22Rv1 (cell line): Measurements from ENCODE around the gene DTNA.

Experiments used
- H3K27ac ChIP-seq: fragments of 450-650 bp; 2 replicates; pipeline ENCODE4 v1.5.1; 2017
- ZFX ChIP-seq: fragments of 450-650 bp; IDR thresholded peaks from 2 replicates; pipeline ENCODE4 v1.6.1; 2017; ENCODE audit warnings: antibody characterized with exemption, borderline replicate concordance
- TF ChIP-seq, protein P1 (sequence below): fragments of 450-650 bp; IDR thresholded peaks from 2 replicates; pipeline ENCODE4 v1.5.1; 2017; ENCODE audit warnings: mild to moderate bottlenecking

The DTNA gene

DNA sequence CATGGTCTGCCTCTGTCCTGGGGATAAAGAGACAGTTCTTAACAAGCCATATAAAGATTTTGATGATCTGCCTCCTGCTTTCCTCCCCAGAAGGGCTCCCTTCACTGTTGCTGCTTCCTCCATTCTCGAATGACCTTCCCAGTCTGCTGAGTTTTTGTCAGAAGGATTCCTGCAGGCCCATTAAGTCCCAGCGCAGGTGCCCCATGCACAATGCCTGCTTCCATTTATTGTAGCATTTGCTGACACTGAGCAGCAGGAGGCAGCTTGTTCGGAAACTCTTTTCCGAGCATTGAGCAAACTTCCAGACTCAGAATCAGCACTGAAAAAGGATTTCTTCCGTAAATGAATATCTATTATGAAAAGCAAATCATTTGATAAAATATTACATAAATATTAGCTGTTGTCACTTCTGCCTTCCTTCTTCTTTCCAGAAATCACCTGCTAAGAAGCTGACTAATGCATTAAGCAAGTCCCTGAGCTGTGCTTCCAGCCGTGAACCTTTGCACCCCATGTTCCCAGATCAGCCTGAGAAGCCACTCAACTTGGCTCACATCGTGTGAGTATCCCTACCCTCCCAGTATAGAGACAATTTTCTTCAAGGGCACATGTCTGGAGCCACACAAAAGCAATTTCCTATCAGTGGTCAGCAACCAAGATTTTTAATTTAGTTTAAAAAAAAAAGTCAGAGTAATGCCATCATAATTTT is 110.4 kb downstream of the DTNA start:
- H3K27ac ChIP-seq = no peak overlapping the region
- TF ChIP-seq, protein P1, sequence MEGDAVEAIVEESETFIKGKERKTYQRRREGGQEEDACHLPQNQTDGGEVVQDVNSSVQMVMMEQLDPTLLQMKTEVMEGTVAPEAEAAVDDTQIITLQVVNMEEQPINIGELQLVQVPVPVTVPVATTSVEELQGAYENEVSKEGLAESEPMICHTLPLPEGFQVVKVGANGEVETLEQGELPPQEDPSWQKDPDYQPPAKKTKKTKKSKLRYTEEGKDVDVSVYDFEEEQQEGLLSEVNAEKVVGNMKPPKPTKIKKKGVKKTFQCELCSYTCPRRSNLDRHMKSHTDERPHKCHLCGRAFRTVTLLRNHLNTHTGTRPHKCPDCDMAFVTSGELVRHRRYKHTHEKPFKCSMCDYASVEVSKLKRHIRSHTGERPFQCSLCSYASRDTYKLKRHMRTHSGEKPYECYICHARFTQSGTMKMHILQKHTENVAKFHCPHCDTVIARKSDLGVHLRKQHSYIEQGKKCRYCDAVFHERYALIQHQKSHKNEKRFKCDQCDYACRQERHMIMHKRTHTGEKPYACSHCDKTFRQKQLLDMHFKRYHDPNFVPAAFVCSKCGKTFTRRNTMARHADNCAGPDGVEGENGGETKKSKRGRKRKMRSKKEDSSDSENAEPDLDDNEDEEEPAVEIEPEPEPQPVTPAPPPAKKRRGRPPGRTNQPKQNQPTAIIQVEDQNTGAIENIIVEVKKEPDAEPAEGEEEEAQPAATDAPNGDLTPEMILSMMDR = no peak
- no peak for TF ChIP-seq ZFX

DNA sequence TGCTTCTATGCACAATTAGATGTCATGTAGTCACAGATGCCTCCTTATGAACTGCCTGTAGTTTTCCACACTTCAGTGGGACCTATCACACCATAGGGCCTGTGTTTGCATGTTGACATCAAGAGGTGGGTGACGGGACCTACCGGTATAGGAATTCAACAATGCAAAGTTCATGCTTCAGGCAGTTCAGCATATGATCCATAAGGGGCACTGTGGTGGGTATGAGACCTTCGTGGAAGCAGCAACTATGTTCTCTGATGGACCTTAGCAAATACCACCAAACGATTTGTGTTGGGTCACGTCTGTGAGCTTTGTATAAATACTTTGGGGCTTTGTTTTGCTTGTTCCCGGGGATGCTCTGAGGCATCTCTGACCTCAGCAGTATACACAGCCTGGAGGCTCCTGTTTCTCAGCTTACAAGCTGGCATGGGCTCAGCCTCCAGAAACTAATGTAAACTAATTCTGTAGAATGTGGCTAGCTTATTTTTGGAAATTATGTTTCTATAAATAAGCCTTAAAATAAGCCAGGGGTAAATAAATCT is 111.6 kb downstream of the DTNA start:
- H3K27ac ChIP-seq = no peak overlapping the region
- no peak for TF ChIP-seq ZFX
- TF ChIP-seq, protein P1 = no peak; the same call in 1 of the 2 replicates

DNA sequence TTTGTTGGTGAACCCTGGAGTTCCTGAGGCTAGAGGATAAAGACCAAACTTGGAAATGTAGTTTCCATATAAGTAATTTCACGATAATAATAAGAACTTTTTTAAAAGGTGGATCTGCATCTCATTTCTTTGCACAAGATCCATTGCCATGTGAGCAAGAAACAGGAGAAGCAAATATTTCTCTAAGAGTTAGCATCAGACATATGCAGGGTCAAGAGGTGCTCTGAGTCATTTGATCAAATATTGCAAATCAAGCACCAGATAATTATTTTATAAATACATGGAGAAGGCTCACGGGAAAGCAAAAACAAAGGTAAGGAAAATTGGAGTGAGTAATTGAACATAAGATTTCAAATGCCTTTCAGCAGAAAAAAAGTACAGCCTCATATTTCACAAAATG is 118.0 kb downstream of the DTNA start:
- TF ChIP-seq ZFX = no peak
- TF ChIP-seq, protein P1 = no peak

DNA sequence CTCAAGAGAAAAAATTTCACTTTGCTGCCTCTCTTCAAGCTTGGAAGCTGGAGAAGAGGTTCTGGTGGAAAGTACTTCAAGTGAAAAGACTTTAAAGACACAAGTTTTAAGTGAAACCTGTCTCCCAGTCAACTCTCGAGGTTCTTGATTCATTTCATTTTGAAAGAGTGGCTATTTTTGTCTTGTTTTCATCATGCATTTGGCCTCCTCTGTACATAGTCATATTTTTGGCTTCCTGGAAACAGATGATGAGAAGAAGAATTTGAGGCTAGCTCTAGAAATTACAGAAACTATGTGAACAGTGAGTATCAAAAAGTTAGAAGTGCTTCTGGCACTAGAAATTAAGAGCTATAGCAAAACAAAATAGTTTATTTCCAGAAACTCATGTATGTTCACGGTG is 124.8 kb downstream of the DTNA start:
- TF ChIP-seq ZFX = no peak
- TF ChIP-seq, protein P1 = no peak
- no peak overlapping the region for H3K27ac ChIP-seq

More for the DNA sequence above, 118.0 kb downstream of the DTNA start:
- no peak overlapping the region for H3K27ac ChIP-seq

DNA sequence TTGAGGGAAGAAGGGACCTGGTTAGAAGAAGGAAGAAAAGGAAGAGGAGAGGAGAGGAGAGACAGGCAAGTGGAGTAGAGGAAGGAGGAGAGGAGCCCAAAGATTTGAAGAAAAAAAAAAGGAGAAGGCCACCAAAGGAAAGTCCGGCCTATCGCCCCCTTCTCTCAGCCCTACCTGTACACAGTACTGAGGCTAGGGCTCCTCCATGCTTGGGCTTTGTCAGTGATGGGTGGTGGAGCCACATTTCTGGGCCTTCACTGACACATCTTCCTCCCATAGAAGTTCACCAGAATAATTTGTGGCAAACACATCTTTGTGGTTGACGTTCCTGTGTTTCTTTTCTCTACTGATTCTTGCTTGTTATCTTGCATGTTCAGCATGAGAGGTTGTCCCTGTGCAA is 125.4 kb downstream of the DTNA start:
- no peak overlapping the region for H3K27ac ChIP-seq
- TF ChIP-seq, protein P1 = no peak
- TF ChIP-seq ZFX = no peak

DNA sequence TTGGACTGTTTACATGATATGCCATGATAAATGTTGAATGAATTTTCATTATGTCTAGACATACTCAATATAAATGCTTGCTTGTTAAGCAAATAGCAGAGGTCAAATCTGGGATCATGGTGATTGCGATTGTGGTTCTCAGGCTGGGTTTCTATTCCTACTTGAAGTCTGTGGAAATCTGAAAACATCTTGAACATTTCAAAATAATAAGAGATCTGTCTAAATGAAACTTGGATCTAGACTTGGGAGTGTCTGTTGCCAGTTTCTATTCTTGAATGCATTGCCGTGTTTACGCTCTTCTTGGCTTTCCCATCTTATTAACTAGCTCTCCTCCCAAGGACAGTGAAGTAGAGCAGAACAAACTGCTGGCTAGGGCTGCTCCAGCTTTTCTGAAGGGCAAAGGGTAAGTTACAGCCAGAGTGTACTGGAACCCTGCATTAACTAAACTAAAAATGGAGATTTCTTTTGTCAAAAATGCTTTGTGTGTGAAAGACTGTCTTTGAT is 127.7 kb downstream of the DTNA start:
- no peak for TF ChIP-seq ZFX
- TF ChIP-seq, protein P1 = no peak
- H3K27ac ChIP-seq = no peak overlapping the region

DNA sequence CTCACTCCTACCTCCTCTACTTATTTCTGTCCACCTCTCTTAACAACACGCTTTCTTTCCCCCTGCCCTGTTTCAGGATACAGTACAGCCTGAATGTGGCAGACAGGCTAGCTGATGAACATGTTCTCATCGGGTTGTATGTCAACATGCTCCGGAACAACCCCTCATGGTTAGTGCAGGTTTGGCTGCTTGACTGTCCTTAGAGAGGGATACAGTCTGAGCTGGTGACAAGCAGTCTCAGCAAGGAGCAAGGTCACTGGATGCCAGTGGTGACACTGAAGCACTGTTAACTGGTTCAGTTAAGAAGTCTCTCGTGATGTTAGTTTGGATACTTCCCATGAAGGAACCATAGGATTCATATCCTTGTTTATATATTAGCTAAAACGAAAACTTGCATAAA is 128.6 kb downstream of the DTNA start:
- no peak overlapping the region for H3K27ac ChIP-seq
- TF ChIP-seq ZFX = no peak
- TF ChIP-seq, protein P1 = no peak
